HEK293 (cell line): ENCODE data around the gene EYS.
"Not testable (repeated sequence)": the region's sequence is repeated elsewhere in the genome, so short reads cannot be mapped to it uniquely, and the experiment has no call there.

Experiments used
- CTCF ChIA-PET: fragments of 350-600 bp; formaldehyde crosslinking; extraction: SDS; loops from one replicate; lab custom pipeline; 2021; ENCODE audit warnings: antibody characterized with exemption; lab: Yijun Ruan, JAX
- POLR2A ChIA-PET: fragments of 300-600 bp; formaldehyde crosslinking; extraction: SDS; loops from one replicate; lab custom pipeline; 2020; ENCODE audit warnings: antibody characterized with exemption, inconsistent platforms; lab: Yijun Ruan, JAX
- H3K27ac ChIP-seq: fragments of 200-500 bp; sonication (Bioruptor generic); 2 replicates; pipeline ENCODE4 v1.5.1; 2014; ENCODE audit warnings: low read depth, low read length, control low read depth, inconsistent platforms; ENCODE audit errors: extremely low read depth
- H3K36me3 ChIP-seq, 2 experiments: fragments of 200-500 bp in 1 of 2; sonication (Bioruptor generic) in 1 of 2; 1 replicate in 1 of 2; 2 replicates in 1 of 2; pipeline ENCODE4 v1.5.1; 2014 to 2017; ENCODE audit warnings: inconsistent platforms in 2 of 2, low read length in 2 of 2; ENCODE audit not compliant: control insufficient read depth in 2 of 2, insufficient read depth in 1 of 2
- H3K4me1 ChIP-seq: fragments of 200-500 bp; sonication (Bioruptor generic); 2 replicates; pipeline ENCODE4 v1.5.1; 2014; ENCODE audit warnings: mild to moderate bottlenecking, low read length, inconsistent platforms; ENCODE audit not compliant: control insufficient read depth, insufficient read depth
- H3K4me3 ChIP-seq: 2 replicates; pipeline ENCODE4 v1.5.1; 2011; ENCODE audit warnings: low read depth, mild to moderate bottlenecking, control low read depth, low read length, moderate library complexity
- H3K9me3 ChIP-seq: fragments of 200-500 bp; sonication (Bioruptor generic); 2 replicates; pipeline ENCODE4 v1.5.1; 2014; ENCODE audit warnings: low read depth, low read length, inconsistent platforms; ENCODE audit not compliant: control insufficient read depth, insufficient read depth
- CTCF ChIP-seq: fragments of 450-650 bp; formaldehyde crosslinking; IDR thresholded peaks from 2 replicates; pipeline ENCODE4 v1.5.1; 2016; ENCODE audit warnings: missing biosample characterization, missing genetic modification characterization
- FEZF1 ChIP-seq: fragments of 450-650 bp; formaldehyde crosslinking; IDR thresholded peaks from 2 replicates; pipeline ENCODE4 v1.5.1; 2016; ENCODE audit warnings: missing biosample characterization, missing genetic modification characterization
- KLF7 ChIP-seq: fragments of 450-650 bp; formaldehyde crosslinking; IDR thresholded peaks from 2 replicates; pipeline ENCODE4 v1.5.1; 2016; ENCODE audit warnings: missing biosample characterization, missing genetic modification characterization, borderline replicate concordance
- MEIS1 ChIP-seq: sonication (generic); formaldehyde crosslinking; IDR thresholded peaks from 2 replicates; pipeline ENCODE4 v1.8.1; 2022; ENCODE audit warnings: missing genetic modification reagents, mild to moderate bottlenecking, borderline replicate concordance
- MYNN ChIP-seq: fragments of 450-650 bp; formaldehyde crosslinking; IDR thresholded peaks from 2 replicates; pipeline ENCODE4 v1.5.1; 2016; ENCODE audit warnings: missing biosample characterization, missing genetic modification characterization, borderline replicate concordance
- PRDM4 ChIP-seq: fragments of 450-650 bp; formaldehyde crosslinking; IDR thresholded peaks from 2 replicates; pipeline ENCODE4 v1.5.1; 2017; ENCODE audit warnings: missing biosample characterization, missing genetic modification characterization
- PRDM6 ChIP-seq: fragments of 450-650 bp; formaldehyde crosslinking; IDR thresholded peaks from 2 replicates; pipeline ENCODE4 v1.5.1; 2017; ENCODE audit warnings: missing biosample characterization, missing genetic modification characterization
- TCF7L2 ChIP-seq: IDR thresholded peaks from 2 replicates; pipeline ENCODE4 v1.6.1; 2011; ENCODE audit warnings: low read depth, mild to moderate bottlenecking, inconsistent platforms, low read length, moderate library complexity, borderline replicate concordance
- TRIM28 ChIP-seq: IDR thresholded peaks from 2 replicates; pipeline ENCODE4 v1.6.1; 2011; ENCODE audit warnings: low read length, control low read depth, borderline replicate concordance
- ZNF18 ChIP-seq: fragments of 450-650 bp; formaldehyde crosslinking; IDR thresholded peaks from 2 replicates; pipeline ENCODE4 v1.5.1; 2016; ENCODE audit warnings: missing biosample characterization, missing genetic modification characterization
- ZNF221 ChIP-seq: fragments of 450-650 bp; formaldehyde crosslinking; IDR thresholded peaks from 2 replicates; pipeline ENCODE4 v1.5.1; 2017; ENCODE audit warnings: missing biosample characterization, missing genetic modification characterization, borderline replicate concordance
- ZNF529 ChIP-seq: fragments of 450-650 bp; formaldehyde crosslinking; IDR thresholded peaks from 2 replicates; pipeline ENCODE4 v1.5.1; 2017; ENCODE audit warnings: missing genetic modification characterization, missing biosample characterization; ENCODE audit not compliant: insufficient replicate concordance
- ZNF555 ChIP-seq: fragments of 450-650 bp; formaldehyde crosslinking; conservative IDR thresholded peaks from 2 replicates; pipeline ENCODE4 v1.5.1; 2017; ENCODE audit warnings: missing biosample characterization, mild to moderate bottlenecking, missing genetic modification characterization, inconsistent platforms
- ZNF561 ChIP-seq: fragments of 450-650 bp; IDR thresholded peaks from 2 replicates; pipeline ENCODE4 v1.5.1; 2018; ENCODE audit warnings: missing biosample characterization, missing genetic modification characterization, borderline replicate concordance
- ZNF76 ChIP-seq: fragments of 450-650 bp; formaldehyde crosslinking; IDR thresholded peaks from 2 replicates; pipeline ENCODE4; 2016; ENCODE audit warnings: low read depth, missing biosample characterization, missing genetic modification characterization, borderline replicate concordance
- ZNF843 ChIP-seq: fragments of 450-650 bp; formaldehyde crosslinking; IDR thresholded peaks from 2 replicates; pipeline ENCODE4 v1.5.1; 2016; ENCODE audit warnings: missing biosample characterization, missing genetic modification characterization
- TF ChIP-seq, protein P1 (sequence below): fragments of 450-650 bp; formaldehyde crosslinking; IDR thresholded peaks from 2 replicates; pipeline ENCODE4 v1.5.1; 2017; ENCODE audit warnings: missing biosample characterization, mild to moderate bottlenecking, missing genetic modification characterization, moderate library complexity
- TF ChIP-seq, protein P2 (sequence below): fragments of 450-650 bp; formaldehyde crosslinking; IDR thresholded peaks from 2 replicates; pipeline ENCODE4 v1.5.1; 2016; ENCODE audit warnings: missing biosample characterization, missing genetic modification characterization

EYS gene

GRCh38 chr6:65505736-65506135 is 201.3 kb downstream of the EYS start:
- Histone ChIP-seq H3K9me3 (no peaks in the 10 kb centered on the region), H3K27ac (no peak overlapping the region), H3K4me3 (no peak overlapping the region), H3K4me1 (no peaks in the 10 kb centered on the region), H3K36me3 (no peaks in the 10 kb centered on the region)
- POLR2A ChIA-PET = no interaction called here
- CTCF ChIA-PET = no interaction called here
- peak; percentile 11; the same call in 1 of the 2 replicates for TF ChIP-seq ZNF555 (tag by site-specific recombination)
- 0 out of 2 replicates have a peak, but pooled peaks have one; percentile 25 for TF ChIP-seq PRDM4 (tag by site-specific recombination)
- 0 out of 2 replicates have a peak, but pooled peaks have one; percentile 14 for TF ChIP-seq ZNF18
- 0 out of 2 replicates have a peak, but pooled peaks have one; percentile 44 for TF ChIP-seq ZNF561 (tag by site-specific recombination)
- TF ChIP-seq, protein P1, sequence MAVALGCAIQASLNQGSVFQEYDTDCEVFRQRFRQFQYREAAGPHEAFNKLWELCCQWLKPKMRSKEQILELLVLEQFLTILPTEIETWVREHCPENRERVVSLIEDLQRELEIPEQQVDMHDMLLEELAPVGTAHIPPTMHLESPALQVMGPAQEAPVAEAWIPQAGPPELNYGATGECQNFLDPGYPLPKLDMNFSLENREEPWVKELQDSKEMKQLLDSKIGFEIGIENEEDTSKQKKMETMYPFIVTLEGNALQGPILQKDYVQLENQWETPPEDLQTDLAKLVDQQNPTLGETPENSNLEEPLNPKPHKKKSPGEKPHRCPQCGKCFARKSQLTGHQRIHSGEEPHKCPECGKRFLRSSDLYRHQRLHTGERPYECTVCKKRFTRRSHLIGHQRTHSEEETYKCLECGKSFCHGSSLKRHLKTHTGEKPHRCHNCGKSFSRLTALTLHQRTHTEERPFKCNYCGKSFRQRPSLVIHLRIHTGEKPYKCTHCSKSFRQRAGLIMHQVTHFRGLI (tag by site-specific recombination) = no peak
- TF ChIP-seq TCF7L2 = peak; percentile 77; the same call in 1 of the 2 replicates
- TF ChIP-seq TRIM28 = peak; percentile 91
- TF ChIP-seq, protein P2, sequence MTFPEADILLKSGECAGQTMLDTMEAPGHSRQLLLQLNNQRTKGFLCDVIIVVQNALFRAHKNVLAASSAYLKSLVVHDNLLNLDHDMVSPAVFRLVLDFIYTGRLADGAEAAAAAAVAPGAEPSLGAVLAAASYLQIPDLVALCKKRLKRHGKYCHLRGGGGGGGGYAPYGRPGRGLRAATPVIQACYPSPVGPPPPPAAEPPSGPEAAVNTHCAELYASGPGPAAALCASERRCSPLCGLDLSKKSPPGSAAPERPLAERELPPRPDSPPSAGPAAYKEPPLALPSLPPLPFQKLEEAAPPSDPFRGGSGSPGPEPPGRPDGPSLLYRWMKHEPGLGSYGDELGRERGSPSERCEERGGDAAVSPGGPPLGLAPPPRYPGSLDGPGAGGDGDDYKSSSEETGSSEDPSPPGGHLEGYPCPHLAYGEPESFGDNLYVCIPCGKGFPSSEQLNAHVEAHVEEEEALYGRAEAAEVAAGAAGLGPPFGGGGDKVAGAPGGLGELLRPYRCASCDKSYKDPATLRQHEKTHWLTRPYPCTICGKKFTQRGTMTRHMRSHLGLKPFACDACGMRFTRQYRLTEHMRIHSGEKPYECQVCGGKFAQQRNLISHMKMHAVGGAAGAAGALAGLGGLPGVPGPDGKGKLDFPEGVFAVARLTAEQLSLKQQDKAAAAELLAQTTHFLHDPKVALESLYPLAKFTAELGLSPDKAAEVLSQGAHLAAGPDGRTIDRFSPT (tag by site-specific recombination) = peak; percentile 42; the same call in 1 of the 2 replicates
- TF ChIP-seq MYNN (tag by site-specific recombination) = no peak
- TF ChIP-seq FEZF1 (tag by site-specific recombination) = 0 out of 2 replicates have a peak, but pooled peaks have one; percentile 27
- TF ChIP-seq PRDM6 (tag by site-specific recombination) = 0 out of 2 replicates have a peak, but pooled peaks have one; percentile 32
- no peak for TF ChIP-seq ZNF843 (tag by site-specific recombination)

- Histone ChIP-seq H3K4me3 (no peak overlapping the region), H3K4me1 (no peaks in the 10 kb centered on the region), H3K36me3 (no peaks in the 10 kb centered on the region), H3K9me3 (no peaks in the 10 kb centered on the region), H3K27ac (no peak overlapping the region)
- TF ChIP-seq ZNF529 (no peak), MEIS1 (no peak), KLF7 (no peak), ZNF76 (tag by site-specific recombination) (no peak), ZNF221 (tag by site-specific recombination) (no peak), CTCF (no peak)
- ChIA-PET CTCF (interaction anchor here (0.7 kb wide), 1 partner anchor 276 kb away, joined by 3 read pairs; no protein-coding TSS in a partner anchor), POLR2A (no interaction called here)
Observed at GRCh38 chr6:65501045-65501444, 206.0 kb downstream of the EYS start.

GRCh38 chr6:65483652-65484051 is 223.4 kb downstream of the EYS start:
- H3K27ac ChIP-seq, H3K4me3 ChIP-seq, POLR2A ChIA-PET, H3K9me3 ChIP-seq, H3K36me3 ChIP-seq, H3K4me1 ChIP-seq, CTCF ChIA-PET: not testable (repeated sequence)
